OCI-LY7 (cell line): ENCODE measurements around the gene GMEB2. TPM values are rescaled to one million over a fixed set of nuclear protein-coding genes. Genes with fewer than 3 reads are reported as not detected.

Source experiments
- BruUV-seq: library from RNA; stranded (reverse); fragments of 400-500 nt; replicated peaks from 2 replicates; lab custom pipeline; 2021; lab: Mats Ljungman, UMichigan
- CTCF ChIA-PET: fragments of 300-600 bp; sonication (Branson Sonifier 250); formaldehyde crosslinking; loops from one replicate; lab custom pipeline; 2022; ENCODE audit warnings: antibody characterized with exemption; ENCODE audit not compliant: unreplicated experiment; lab: Charles Lee
- POLR2A ChIA-PET: fragments of 300-600 bp; sonication (Branson Sonifier 250); formaldehyde crosslinking; loops from one replicate; lab custom pipeline; 2022; ENCODE audit warnings: antibody characterized with exemption; lab: Charles Lee
- DNase-seq: peaks from one replicate; pipeline ENCODE4 v3.0.0-alpha.2; 2015; ENCODE audit warnings: low spot score
- H2AFZ ChIP-seq: fragments of 200-600 bp; sonication (generic), shearing (Covaris generic); 2 replicates; pipeline ENCODE4 v1.6.1; 2014; ENCODE audit warnings: mild to moderate bottlenecking, antibody characterized with exemption, low read length, moderate library complexity
- H3K27ac ChIP-seq: fragments of 200-600 bp; sonication (generic); 2 replicates; pipeline ENCODE4 v1.5.1; 2014; ENCODE audit warnings: mixed run types, low read depth, mild to moderate bottlenecking, moderate library complexity, low read length, inconsistent platforms; ENCODE audit not compliant: poor library complexity, severe bottlenecking
- H3K36me3 ChIP-seq: fragments of 200-600 bp; sonication (generic); 2 replicates; pipeline ENCODE4 v1.6.1; 2014; ENCODE audit warnings: mild to moderate bottlenecking, antibody characterized with exemption, low read length, moderate library complexity, mixed read lengths; ENCODE audit not compliant: insufficient read depth
- H3K4me1 ChIP-seq: fragments of 200-600 bp; sonication (generic); 2 replicates; pipeline ENCODE4 v1.5.1; 2014; ENCODE audit warnings: mild to moderate bottlenecking, low read length; ENCODE audit not compliant: insufficient read depth, poor library complexity, severe bottlenecking
- H3K4me2 ChIP-seq: fragments of 200-600 bp; sonication (generic); 2 replicates; pipeline ENCODE4 v1.6.1; 2014; ENCODE audit warnings: mild to moderate bottlenecking, low read length
- H3K4me3 ChIP-seq: fragments of 200-600 bp; sonication (generic); 2 replicates; pipeline ENCODE4 v1.5.1; 2014; ENCODE audit warnings: mild to moderate bottlenecking, low read depth, low read length; ENCODE audit not compliant: poor library complexity, severe bottlenecking
- H3K79me2 ChIP-seq: fragments of 200-600 bp; sonication (generic); 2 replicates; pipeline ENCODE4 v1.6.1; 2016; ENCODE audit warnings: low read depth, mild to moderate bottlenecking, low read length, moderate library complexity, mixed read lengths; ENCODE audit not compliant: insufficient read depth
- H3K9me2 ChIP-seq: fragments of 200-600 bp; sonication (generic); 2 replicates; pipeline ENCODE4 v1.6.1; 2016; ENCODE audit warnings: mild to moderate bottlenecking, low read length, mixed read lengths; ENCODE audit not compliant: insufficient read depth
- H3K9me3 ChIP-seq: fragments of 200-600 bp; sonication (generic); 2 replicates; pipeline ENCODE4 v1.6.1; 2014; ENCODE audit warnings: mild to moderate bottlenecking, mixed run types, low read length, mixed read lengths
- H4K20me1 ChIP-seq: fragments of 200-600 bp; sonication (generic); 2 replicates; pipeline ENCODE4 v1.6.1; 2014; ENCODE audit warnings: mild to moderate bottlenecking, antibody characterized with exemption, low read length, moderate library complexity, mixed read lengths; ENCODE audit not compliant: insufficient read depth
- EZH2phosphoT487 ChIP-seq: fragments of 200-600 bp; sonication (generic); IDR thresholded peaks from 2 replicates; pipeline ENCODE4 v1.6.1; 2018; ENCODE audit warnings: low read depth, borderline replicate concordance, mild to moderate bottlenecking, mixed run types, antibody characterized with exemption, low read length, moderate library complexity, mixed read lengths
- intact Hi-C: fragments of 100-400 bp; cut with micrococcal nuclease; formaldehyde crosslinking; loops from one replicate; pipeline ENCODE4 v1.10.0; 2022; ENCODE audit not compliant: unreplicated experiment
- total RNA-seq, 2 experiments: library from RNA; depleted of rRNA in 1 of 2; stranded (reverse); fragments of >200 nt in 1 of 2; shearing (Covaris generic) in 1 of 2; gene quantifications; 2 replicates each; pipeline ENCODE4 v1.2.3, GENCODE V29; 2014 to 2022
- TF ChIP-seq, protein P1 (sequence below): fragments of 200-600 bp; sonication (generic); conservative IDR thresholded peaks from 2 replicates; pipeline ENCODE4 v1.5.1; 2014; ENCODE audit warnings: mild to moderate bottlenecking, antibody characterized with exemption, low read length, moderate library complexity, mixed read lengths

The GMEB2 gene
- total RNA-seq, 2 experiments from 2014 or later: 15.6 TPM

DNA sequence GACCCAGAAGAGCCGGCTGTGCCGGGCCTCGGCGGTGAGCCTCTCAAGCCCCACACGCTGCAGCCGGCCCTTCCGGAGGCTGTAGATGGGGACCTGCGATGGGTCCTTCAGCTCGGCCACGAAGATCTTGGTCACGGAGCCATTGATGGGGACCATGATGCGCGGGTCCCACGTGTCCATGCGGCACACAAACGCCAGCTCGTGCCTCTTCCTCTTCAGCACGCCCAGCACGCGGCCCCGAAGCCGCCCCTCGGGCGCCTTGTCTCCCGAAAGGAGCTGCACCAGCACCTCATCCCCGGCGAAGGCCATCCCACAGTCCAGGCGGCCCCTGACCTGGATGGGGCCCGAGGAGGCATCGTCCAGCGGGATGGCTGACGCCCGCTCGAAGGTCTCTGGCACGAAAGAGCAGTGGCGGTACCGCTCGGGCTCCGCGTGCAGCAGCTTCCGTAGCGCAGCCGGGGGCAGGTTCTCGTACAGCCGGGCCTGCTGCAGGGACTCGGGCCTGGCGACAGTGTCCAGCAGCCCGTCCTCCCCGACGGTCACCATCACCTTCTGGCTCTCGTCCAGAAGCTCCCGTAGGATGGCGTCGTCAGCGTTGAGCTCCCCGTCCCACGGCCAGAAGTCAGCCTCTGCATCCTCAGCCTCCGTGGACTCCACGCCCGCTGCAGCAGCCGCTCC, 61.7 kb downstream of the GMEB2 start:
- no peaks in the 10 kb centered on the region for H3K36me3 ChIP-seq
- no peak overlapping the region for H3K27ac ChIP-seq
- no peaks in the 10 kb centered on the region for H3K9me2 ChIP-seq
- H4K20me1 ChIP-seq: no peaks in the 10 kb centered on the region
- intact Hi-C loops: no loop called here
- no peak for DNase-seq
- H3K9me3 ChIP-seq: no peaks in the 10 kb centered on the region
- POLR2A ChIA-PET: no interaction called here
- no peak overlapping the region for H2AFZ ChIP-seq
- CTCF ChIA-PET: interaction anchor here (0.5 kb wide), 1 partner anchor 12 kb away, joined by 3 read pairs; no protein-coding TSS in a partner anchor
- no peak for TF ChIP-seq EZH2phosphoT487
- TF ChIP-seq, protein P1, sequence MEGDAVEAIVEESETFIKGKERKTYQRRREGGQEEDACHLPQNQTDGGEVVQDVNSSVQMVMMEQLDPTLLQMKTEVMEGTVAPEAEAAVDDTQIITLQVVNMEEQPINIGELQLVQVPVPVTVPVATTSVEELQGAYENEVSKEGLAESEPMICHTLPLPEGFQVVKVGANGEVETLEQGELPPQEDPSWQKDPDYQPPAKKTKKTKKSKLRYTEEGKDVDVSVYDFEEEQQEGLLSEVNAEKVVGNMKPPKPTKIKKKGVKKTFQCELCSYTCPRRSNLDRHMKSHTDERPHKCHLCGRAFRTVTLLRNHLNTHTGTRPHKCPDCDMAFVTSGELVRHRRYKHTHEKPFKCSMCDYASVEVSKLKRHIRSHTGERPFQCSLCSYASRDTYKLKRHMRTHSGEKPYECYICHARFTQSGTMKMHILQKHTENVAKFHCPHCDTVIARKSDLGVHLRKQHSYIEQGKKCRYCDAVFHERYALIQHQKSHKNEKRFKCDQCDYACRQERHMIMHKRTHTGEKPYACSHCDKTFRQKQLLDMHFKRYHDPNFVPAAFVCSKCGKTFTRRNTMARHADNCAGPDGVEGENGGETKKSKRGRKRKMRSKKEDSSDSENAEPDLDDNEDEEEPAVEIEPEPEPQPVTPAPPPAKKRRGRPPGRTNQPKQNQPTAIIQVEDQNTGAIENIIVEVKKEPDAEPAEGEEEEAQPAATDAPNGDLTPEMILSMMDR: no peak
- H3K4me3 ChIP-seq: no peak overlapping the region
- BruUV-seq: no TSS peak
- no peaks in the 10 kb centered on the region for H3K79me2 ChIP-seq
- no peak overlapping the region for H3K4me2 ChIP-seq
- H3K4me1 ChIP-seq: peaks cover 12% of the 10 kb centered on the region

DNA sequence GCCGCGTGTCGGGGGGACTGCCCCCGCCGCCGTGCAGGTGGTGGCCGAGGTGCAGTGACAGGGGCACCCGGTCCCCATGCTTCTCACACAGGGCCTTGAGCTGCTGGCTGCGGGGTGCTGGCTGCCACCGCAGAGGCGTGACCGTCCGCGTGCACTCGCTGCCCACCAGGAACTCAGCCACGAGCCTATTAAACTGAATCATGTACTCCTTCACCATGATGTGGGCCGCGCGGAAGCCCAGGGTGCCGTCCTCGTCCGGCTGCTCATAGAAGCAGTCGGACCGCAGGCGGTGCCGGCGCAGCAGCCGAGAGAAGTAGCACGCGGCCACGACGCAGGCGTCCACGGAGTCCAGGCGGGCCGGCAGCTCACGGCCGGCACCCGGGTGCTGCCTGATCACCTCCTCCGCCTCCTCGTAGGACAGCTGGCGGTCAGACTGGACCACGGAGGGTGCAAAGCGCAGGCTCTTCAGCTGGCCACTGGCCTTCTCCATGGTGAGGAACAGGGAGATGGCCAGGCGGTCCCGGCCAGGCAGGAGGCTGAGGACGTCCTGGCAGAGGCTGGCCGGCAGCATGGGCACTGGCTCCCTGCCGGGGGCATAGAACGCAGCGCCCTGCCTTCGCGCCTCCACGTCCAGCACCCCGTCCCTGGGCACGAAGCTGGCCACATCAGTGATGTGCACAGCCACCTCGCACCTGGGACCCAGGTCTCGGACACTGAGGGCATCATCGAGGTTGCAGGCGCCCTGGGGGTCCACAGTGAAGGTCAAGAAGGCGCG, 62.7 kb downstream of the GMEB2 start:
- Histone ChIP-seq H3K9me3 (no peaks in the 10 kb centered on the region), H2AFZ (no peak overlapping the region), H4K20me1 (no peaks in the 10 kb centered on the region), H3K36me3 (no peaks in the 10 kb centered on the region), H3K79me2 (no peaks in the 10 kb centered on the region), H3K4me2 (no peak overlapping the region), H3K4me3 (no peak overlapping the region), H3K4me1 (peaks cover 12% of the 10 kb centered on the region), H3K27ac (no peak overlapping the region), H3K9me2 (no peaks in the 10 kb centered on the region)
- ChIA-PET POLR2A (no interaction called here), CTCF (no interaction called here)
- intact Hi-C loops: no loop called here
- no peak for TF ChIP-seq EZH2phosphoT487
- BruUV-seq: no TSS peak
- no peak for DNase-seq

DNA sequence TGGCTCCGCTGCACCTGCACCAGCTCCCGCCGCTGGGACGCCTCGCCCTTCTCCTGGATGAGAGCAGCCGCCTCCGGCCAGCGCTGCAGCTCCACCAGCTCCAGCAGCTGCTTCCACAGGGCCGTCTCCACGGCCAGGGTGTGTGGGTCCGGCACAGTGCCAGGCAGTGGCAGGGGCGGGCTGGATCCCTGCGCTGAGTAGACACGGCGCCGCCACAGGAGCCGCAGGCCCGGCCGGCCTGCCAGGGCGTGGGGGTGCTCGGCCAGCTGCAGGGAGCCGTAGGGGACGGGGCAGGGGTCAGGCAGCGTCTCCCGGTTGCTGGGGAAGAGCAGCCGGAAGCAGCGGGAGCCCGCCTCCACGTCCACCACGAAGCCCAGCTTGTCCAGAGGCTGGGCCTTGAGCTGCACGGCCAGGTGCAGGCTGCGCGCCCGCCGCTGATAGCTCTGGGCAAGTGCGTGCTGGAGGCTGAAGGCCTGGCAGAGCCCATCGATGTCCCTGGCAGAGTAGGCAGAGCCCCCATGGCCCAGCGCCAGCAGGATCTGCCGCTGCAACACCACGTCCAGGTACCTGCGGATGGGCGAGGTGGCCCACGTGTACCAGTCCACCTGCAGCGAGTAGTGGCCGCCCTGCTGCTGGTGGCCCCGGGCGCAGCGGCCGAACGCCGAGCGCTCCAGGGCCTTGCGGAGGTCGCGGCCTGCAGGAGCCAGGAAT, 63.5 kb downstream of the GMEB2 start:
- Histone ChIP-seq H3K9me3 (no peaks in the 10 kb centered on the region), H3K36me3 (no peaks in the 10 kb centered on the region), H3K4me1 (peaks cover 9% of the 10 kb centered on the region), H3K27ac (no peak overlapping the region), H4K20me1 (no peaks in the 10 kb centered on the region), H2AFZ (no peak overlapping the region), H3K4me2 (no peak overlapping the region), H3K79me2 (no peaks in the 10 kb centered on the region), H3K9me2 (no peaks in the 10 kb centered on the region), H3K4me3 (no peak overlapping the region)
- intact Hi-C loops: no loop called here
- no TSS peak for BruUV-seq
- CTCF ChIA-PET: no interaction called here
- TF ChIP-seq, protein P1: no peak
- no peak for TF ChIP-seq EZH2phosphoT487
- no peak for DNase-seq
- POLR2A ChIA-PET: no interaction called here
